Astrocyte (in vitro differentiated cells and primary cell): ENCODE results near the gene ADAMTS17. TPM values are rescaled to one million over a fixed set of nuclear protein-coding genes. Genes with fewer than 3 reads are reported as not detected.

Source experiments
- DNase-seq: peaks from one replicate; pipeline ENCODE4 v3.0.0-alpha.2; 2010; ENCODE audit warnings: low read depth
- FAIRE-seq: peaks from 2 replicates; lab custom pipeline; 2011; peaks lifted over from hg19 to GRCh38; lab: Jason Lieb, UNC
- H2AFZ ChIP-seq: 2 replicates; pipeline ENCODE4 v1.6.0; 2012; ENCODE audit warnings: low read depth, low read length, inconsistent platforms
- H3K27ac ChIP-seq: 2 replicates; pipeline ENCODE4 v1.5.1; 2011; ENCODE audit warnings: low read depth, low read length, inconsistent platforms
- H3K27me3 ChIP-seq: 2 replicates; pipeline ENCODE4 v1.6.0; 2011; ENCODE audit warnings: low read length, inconsistent platforms; ENCODE audit not compliant: insufficient read depth
- H3K36me3 ChIP-seq: 2 replicates; pipeline ENCODE4 v1.5.1; 2011; ENCODE audit warnings: low read length, inconsistent platforms; ENCODE audit not compliant: insufficient read depth
- H3K4me1 ChIP-seq: 2 replicates; pipeline ENCODE4 v1.5.1; 2011; ENCODE audit warnings: low read length, inconsistent platforms; ENCODE audit not compliant: insufficient read depth
- H3K4me2 ChIP-seq: 2 replicates; pipeline ENCODE4 v1.6.0; 2012; ENCODE audit warnings: low read length, inconsistent platforms
- H3K4me3 ChIP-seq: 2 replicates; pipeline ENCODE4 v1.5.1; 2011; ENCODE audit warnings: low read depth, mild to moderate bottlenecking, low read length, inconsistent platforms; ENCODE audit not compliant: insufficient read depth
- H3K79me2 ChIP-seq: 2 replicates; pipeline ENCODE4 v1.6.0; 2012; ENCODE audit warnings: mild to moderate bottlenecking, low read length, inconsistent platforms; ENCODE audit not compliant: insufficient read depth
- H3K9ac ChIP-seq: 2 replicates; pipeline ENCODE4 v1.6.0; 2012; ENCODE audit warnings: mild to moderate bottlenecking, low read length, inconsistent platforms
- H3K9me3 ChIP-seq: 2 replicates; pipeline ENCODE4 v1.5.1; 2012; ENCODE audit warnings: low read depth, mild to moderate bottlenecking, low read length, inconsistent platforms; ENCODE audit not compliant: insufficient read depth
- H4K20me1 ChIP-seq: 2 replicates; pipeline ENCODE4 v1.6.0; 2012; ENCODE audit warnings: low read length, inconsistent platforms; ENCODE audit not compliant: insufficient read depth
- H3K27ac Mint-ChIP-seq: one replicate; pipeline ENCODE4 v1.8.0; 2021; ENCODE audit warnings: mild to moderate bottlenecking, mixed read lengths; ENCODE audit not compliant: unreplicated experiment
- H3K27me3 Mint-ChIP-seq: one replicate; pipeline ENCODE4 v1.8.0; 2021; ENCODE audit warnings: low read depth, mixed read lengths; ENCODE audit not compliant: unreplicated experiment
- H3K36me3 Mint-ChIP-seq: one replicate; pipeline ENCODE4 v1.8.0; 2021; ENCODE audit warnings: low read depth, mixed read lengths; ENCODE audit not compliant: unreplicated experiment
- H3K4me1 Mint-ChIP-seq: one replicate; pipeline ENCODE4 v1.8.0; 2021; ENCODE audit warnings: low read depth, mixed read lengths; ENCODE audit not compliant: unreplicated experiment
- H3K4me3 Mint-ChIP-seq: one replicate; pipeline ENCODE4 v1.8.0; 2021; ENCODE audit warnings: mild to moderate bottlenecking, moderate library complexity, mixed read lengths; ENCODE audit not compliant: unreplicated experiment
- H3K9me3 Mint-ChIP-seq: one replicate; pipeline ENCODE4 v1.8.0; 2021; ENCODE audit warnings: mild to moderate bottlenecking, mixed read lengths; ENCODE audit not compliant: unreplicated experiment
- EZH2 ChIP-seq: IDR thresholded peaks from 2 replicates; pipeline ENCODE4 v1.6.1; 2012; ENCODE audit warnings: mild to moderate bottlenecking, low read length, inconsistent platforms; ENCODE audit not compliant: insufficient read depth
- total RNA-seq: library from RNA; stranded (reverse); gene quantifications from 2 replicates; pipeline ENCODE4 v1.2.1, GENCODE V29; 2021
- TF ChIP-seq, protein P1 (sequence below): IDR thresholded peaks from 2 replicates; pipeline ENCODE4 v1.5.1; 2011; ENCODE audit warnings: low read depth, mild to moderate bottlenecking, inconsistent platforms, low read length, moderate library complexity; ENCODE audit not compliant: insufficient read depth

Gene ADAMTS17
- total RNA-seq, 1 donor from 2014 or later = 0.27 TPM

DNA sequence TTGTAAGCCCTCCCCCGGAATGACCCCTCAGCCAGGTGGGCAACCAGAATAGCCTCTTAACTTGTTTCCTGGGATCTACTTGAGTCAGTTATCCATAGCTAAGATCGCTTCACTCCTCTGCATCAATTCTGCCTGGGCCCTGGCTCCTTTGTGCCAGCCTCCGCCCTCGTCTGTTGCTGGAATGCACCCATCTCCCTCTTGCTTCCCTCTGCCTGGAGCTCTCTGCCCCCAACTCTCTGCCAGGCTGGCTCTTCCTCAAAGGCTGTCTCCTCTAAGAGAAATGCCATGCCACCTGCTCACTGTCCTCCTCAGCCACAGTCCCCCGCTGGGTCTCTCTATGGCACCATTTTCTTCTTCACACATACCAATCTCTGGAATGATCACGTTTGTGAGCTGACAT is 240.8 kb downstream of the ADAMTS17 start:
- no peak overlapping the region for H3K4me2 ChIP-seq
- H3K9me3 Mint-ChIP-seq = peaks cover 2% of the 10 kb centered on the region
- H3K27me3 ChIP-seq = no peaks in the 10 kb centered on the region
- H3K9me3 ChIP-seq = no peaks in the 10 kb centered on the region
- no peaks in the 10 kb centered on the region for H3K36me3 ChIP-seq
- H3K4me3 ChIP-seq = no peak overlapping the region
- no peak for FAIRE-seq
- no peak overlapping the region for H3K27ac ChIP-seq
- no peak overlapping the region for H3K27ac Mint-ChIP-seq
- peaks cover 54% of the 10 kb centered on the region for H3K27me3 Mint-ChIP-seq
- no peak overlapping the region for H3K4me3 Mint-ChIP-seq
- H2AFZ ChIP-seq = no peak overlapping the region
- H3K4me1 ChIP-seq = no peaks in the 10 kb centered on the region
- no peaks in the 10 kb centered on the region for H4K20me1 ChIP-seq
- H3K4me1 Mint-ChIP-seq = no peaks in the 10 kb centered on the region
- no peak overlapping the region for H3K9ac ChIP-seq
- H3K79me2 ChIP-seq = no peaks in the 10 kb centered on the region
- H3K36me3 Mint-ChIP-seq = peaks cover 2% of the 10 kb centered on the region
- no peak for DNase-seq
- TF ChIP-seq, protein P1, sequence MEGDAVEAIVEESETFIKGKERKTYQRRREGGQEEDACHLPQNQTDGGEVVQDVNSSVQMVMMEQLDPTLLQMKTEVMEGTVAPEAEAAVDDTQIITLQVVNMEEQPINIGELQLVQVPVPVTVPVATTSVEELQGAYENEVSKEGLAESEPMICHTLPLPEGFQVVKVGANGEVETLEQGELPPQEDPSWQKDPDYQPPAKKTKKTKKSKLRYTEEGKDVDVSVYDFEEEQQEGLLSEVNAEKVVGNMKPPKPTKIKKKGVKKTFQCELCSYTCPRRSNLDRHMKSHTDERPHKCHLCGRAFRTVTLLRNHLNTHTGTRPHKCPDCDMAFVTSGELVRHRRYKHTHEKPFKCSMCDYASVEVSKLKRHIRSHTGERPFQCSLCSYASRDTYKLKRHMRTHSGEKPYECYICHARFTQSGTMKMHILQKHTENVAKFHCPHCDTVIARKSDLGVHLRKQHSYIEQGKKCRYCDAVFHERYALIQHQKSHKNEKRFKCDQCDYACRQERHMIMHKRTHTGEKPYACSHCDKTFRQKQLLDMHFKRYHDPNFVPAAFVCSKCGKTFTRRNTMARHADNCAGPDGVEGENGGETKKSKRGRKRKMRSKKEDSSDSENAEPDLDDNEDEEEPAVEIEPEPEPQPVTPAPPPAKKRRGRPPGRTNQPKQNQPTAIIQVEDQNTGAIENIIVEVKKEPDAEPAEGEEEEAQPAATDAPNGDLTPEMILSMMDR = no peak
- no peak for TF ChIP-seq EZH2

- TF ChIP-seq, protein P1 = no peak
- no peak for TF ChIP-seq EZH2
- Histone ChIP-seq H3K36me3 (no peaks in the 10 kb centered on the region), H3K9ac (no peak overlapping the region), H2AFZ (no peak overlapping the region), H4K20me1 (no peaks in the 10 kb centered on the region), H3K27me3 (no peaks in the 10 kb centered on the region), H3K4me2 (no peak overlapping the region), H3K9me3 (no peaks in the 10 kb centered on the region), H3K79me2 (no peaks in the 10 kb centered on the region), H3K4me1 (no peaks in the 10 kb centered on the region), H3K4me3 (no peak overlapping the region), H3K27ac (no peak overlapping the region)
- H3K4me3 Mint-ChIP-seq = no peak overlapping the region
- H3K27ac Mint-ChIP-seq = no peak overlapping the region
- DNase-seq (no peak), FAIRE-seq (no peak)
- H3K36me3 Mint-ChIP-seq = peaks cover 2% of the 10 kb centered on the region
- peaks cover 57% of the 10 kb centered on the region for H3K27me3 Mint-ChIP-seq
- peaks cover 2% of the 10 kb centered on the region for H3K9me3 Mint-ChIP-seq
- H3K4me1 Mint-ChIP-seq = no peaks in the 10 kb centered on the region
Observed at GRCh38 chr15:100099976-100100375, 241.8 kb downstream of the ADAMTS17 start.

GRCh38 chr15:100098705-100099104 is 243.1 kb downstream of the ADAMTS17 start:
- TF ChIP-seq, protein P1 = no peak
- no peak for TF ChIP-seq EZH2
- Histone ChIP-seq H3K27ac (no peak overlapping the region), H2AFZ (no peak overlapping the region), H3K4me1 (peaks cover 12% of the 10 kb centered on the region), H3K4me2 (no peak overlapping the region), H3K9me3 (no peaks in the 10 kb centered on the region), H3K4me3 (no peak overlapping the region), H4K20me1 (no peaks in the 10 kb centered on the region), H3K9ac (no peak overlapping the region), H3K79me2 (no peaks in the 10 kb centered on the region), H3K36me3 (no peaks in the 10 kb centered on the region), H3K27me3 (no peaks in the 10 kb centered on the region)
- Mint-ChIP-seq H3K27me3 (peaks cover 52% of the 10 kb centered on the region), H3K9me3 (peaks cover 2% of the 10 kb centered on the region), H3K4me1 (peaks cover 5% of the 10 kb centered on the region), H3K4me3 (no peak overlapping the region), H3K36me3 (peaks cover 2% of the 10 kb centered on the region), H3K27ac (no peak overlapping the region)
- FAIRE-seq = no peak
- DNase-seq = no peak
